Stimulated activated CD8-positive, alpha-beta memory T cell treated with anti-CD3 and anti-CD28 coated beads, Interleukin-7, amount 100 ng/mL, for 24 hours (primary cell): ENCODE data around the gene COX17.
A peak's percentile ranks its signal among the peaks of the same experiment; 100 is the strongest.
"Not testable (repeated sequence)": the region's sequence is repeated elsewhere in the genome, so short reads cannot be mapped to it uniquely, and the experiment has no call there.

ENCODE experiments used
- DNase-seq: peaks from one replicate; pipeline ENCODE4 v3.0.0-alpha.2; 2020; ENCODE audit warnings: low read depth

COX17 gene, protein sequence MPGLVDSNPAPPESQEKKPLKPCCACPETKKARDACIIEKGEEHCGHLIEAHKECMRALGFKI

DNA sequence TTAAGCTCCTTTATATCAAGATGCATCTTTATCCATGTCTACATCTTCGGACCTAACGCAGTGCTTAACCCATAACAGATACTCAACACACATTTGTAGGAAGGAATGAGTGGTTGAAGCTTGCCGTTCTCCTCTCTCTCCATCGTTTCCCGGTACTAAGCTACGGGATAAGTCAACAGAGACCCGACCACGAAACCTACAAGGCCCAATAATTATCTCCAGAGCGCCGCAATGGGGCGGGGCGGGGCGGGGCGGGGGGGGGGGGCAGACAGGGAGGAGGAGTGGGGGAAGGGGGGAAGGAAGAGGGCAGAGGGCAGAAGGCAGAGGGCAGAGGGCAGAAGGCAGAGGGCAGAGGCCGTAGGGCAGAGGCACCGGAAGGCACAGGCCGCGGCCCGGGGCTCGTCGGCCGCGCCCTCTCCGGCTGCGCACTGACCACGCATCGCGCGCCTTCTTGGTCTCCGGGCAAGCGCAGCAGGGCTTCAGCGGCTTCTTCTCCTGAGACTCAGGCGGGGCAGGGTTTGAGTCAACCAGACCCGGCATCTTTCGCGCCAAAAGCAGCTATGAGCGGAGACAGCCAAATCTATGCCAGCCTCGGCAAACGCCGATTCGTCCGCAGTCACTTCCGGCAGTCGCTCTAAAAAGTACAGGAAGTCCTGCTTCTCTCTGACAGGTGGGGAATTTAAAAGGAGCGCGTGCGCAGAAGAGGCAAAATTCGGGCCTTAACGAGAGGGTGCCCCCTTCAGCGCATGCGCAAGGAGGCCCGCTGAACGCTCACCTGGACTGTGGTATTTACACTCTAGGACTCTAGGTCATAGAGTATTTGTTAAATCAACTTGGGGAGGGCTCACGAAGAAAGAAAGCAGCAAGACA, at the start of gene COX17:
COX17 (minus strand) TSS at position 636 of the 870 bp plus-strand sequence; CDS start at position 540, 96 bp downstream.
- DNase-seq: peak; percentile 88

DNA sequence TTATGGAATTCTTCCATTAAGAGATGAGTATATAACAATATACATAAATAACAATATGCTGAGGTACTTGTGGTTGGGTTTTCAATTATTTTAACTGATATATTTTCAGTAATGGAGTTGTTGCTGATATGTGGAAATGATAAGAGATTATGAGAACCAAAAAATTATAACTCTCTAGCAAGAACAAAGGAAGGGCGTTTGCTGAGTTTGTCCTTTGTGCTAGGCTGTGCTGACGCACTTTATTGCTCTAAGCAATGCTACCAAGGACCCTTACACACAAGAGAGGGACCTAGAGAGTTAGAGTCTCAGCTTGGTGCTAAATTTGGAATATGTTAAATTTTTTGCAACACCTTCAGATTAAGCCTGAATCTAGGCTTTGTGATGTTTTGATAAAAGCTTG, 49.7 kb upstream of the COX17 start:
- DNase-seq: no peak

DNA sequence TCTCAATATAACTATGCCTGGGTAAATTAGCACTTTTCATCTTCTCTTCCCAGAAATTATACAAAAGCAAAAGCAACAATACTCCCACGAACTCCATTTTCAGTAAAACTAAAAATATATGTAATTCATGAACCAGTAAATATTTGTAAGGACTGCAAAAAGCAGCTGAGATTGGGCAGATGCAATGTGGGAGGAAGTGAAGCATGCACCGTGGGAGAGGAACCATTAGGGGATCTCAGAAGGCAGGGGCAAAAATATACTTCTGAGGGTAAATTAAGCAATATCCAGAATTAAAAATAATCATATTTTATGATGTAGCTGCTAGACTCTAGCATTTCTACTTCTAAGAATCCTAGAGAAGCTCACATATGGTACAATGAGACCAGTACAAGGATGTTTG, 45.8 kb upstream of the COX17 start:
- DNase-seq: no peak

DNA sequence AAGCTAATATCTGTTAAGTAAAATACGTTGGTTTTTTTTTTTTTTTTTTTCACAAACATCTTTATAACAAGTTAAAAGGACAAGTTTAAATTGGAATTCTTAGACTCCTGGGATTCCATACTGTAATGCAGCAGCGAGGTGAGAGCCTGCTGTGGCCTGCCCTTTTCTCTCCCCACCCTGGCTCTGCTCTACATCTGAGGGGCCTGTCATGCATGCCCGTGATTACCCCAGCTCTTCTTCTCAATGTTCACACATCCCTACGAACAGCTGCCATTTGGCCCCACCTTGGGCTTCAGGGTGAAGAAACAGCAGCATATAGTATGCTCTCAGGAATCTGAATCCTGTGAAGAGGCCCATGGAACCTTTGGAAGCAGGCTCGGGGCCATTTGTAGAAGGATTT, 40.3 kb upstream of the COX17 start:
- no peak for DNase-seq

DNA sequence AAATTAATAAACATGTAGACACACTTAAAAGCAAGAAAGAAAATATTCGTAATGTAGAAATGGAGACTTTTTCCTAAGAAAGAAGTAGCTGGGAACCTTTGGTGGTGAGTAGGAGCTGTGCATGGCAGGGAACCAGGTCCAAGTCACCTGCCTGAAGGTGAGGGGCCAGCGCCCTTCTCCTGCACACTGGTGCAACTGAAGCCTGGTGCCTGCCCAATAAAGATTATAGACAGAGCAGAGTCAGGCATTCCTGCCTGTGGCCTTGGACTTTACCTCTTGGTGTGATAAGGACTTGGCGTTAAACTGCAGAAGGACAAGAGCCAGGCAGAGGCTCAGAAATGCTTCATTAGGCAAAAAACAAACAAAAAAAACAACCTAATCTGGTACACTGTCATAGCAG, 39.8 kb upstream of the COX17 start:
- DNase-seq: no peak

DNA sequence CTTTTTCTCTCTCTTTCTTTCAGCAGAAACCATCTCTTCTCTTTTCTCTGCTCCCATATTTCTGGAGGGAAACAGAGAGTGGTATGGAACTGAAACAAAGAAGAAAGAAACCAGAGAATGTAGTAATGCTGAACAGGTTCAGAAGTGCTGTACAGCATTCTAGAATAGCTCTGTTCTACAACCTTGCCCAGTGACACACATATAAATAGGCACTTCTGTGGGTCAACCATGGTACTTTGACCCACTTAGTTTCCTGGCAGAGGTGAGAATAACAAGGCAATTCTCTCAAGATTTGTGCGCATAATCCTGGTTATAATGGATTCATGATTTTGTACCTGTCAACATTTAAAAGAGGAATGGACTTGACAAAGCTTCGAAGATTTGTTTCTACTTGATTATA, 37.9 kb upstream of the COX17 start:
- DNase-seq: no peak

DNA sequence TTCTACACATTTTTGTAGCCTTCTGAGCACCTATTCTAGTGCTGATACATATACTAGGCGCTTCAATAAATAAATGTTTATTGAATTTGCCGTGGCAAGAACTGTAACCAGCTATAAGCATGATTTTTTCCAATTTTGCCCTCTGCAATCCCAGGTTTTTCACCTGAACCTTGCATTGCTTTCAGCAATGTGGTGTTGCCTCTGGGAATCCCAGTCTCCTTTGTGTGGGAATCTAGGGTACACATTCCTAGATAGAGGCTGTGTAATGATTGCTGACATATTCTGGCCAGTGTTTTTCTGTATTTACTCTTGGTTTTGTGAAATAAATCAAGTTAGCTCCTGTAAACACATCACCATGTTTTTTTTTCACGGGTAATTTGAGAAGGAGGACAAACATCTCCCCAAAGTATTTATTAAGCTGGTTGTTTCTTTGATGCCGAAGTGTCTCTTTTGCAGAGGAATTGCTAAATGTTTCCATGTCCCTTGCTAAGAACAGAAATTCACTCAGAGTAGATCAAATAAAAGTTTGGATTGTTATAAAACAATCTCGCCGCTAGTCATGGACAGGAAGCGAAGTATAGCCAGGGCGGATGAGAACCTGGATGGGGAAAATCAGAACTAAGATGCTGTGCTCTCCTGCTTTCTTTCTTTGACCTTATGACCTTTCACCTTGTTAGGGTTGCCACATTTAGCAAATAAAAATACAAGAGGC, 26.8 kb upstream of the COX17 start:
- DNase-seq: no peak

DNA sequence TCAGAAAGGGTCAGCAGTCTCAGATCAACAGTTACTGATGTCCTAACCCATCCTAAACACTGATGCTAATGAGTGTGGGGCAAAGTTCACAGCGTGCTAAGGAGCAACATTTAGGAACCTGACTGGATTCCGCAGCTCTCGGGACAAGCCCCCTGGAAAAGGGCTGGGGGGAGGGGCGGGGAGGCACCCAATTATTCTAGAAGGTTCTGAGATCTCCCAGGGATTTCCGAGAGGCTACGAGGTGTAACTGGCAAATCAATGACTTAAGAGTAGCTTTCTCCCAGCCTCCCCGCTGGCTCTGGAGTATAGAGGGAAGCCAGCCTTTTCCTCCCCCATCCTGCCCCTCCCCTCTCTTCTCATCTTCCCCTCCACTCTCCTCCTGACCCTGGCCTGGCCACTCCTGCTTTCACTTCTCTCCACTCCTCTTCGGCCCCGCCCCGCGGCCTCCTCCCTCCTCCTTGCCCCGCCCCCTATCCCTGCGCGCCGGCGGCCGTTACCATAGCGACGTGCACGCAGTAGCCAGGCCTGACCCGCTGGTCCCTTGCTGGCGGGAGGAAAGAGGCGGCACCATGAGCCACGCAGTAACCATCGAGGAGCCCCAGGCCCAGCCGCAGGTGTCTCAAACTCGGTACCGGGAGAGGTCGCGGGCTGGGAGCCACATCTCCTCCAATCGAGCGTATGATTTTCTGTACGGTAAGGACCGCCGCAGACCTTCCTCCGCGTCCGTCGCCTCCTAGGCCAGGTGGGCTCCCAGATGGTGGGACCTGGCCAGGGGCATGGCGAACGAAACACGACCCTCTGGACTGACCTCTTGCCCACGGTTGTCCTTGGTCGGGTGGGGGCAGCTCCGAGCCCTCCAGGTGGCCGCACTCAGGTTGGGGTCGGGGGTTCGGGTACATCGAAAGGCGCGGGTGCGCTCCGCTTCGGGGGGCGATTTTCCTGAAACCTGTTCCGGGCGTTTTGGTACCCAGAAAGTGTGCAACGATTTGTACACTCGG, 25.6 kb upstream of the COX17 start, which contains the start of gene CFAP91:
CFAP91 (plus strand) TSS at position 493 of the 998 bp plus-strand sequence; CDS start at position 570, 77 bp downstream.
- peak; percentile 60 for DNase-seq

DNA sequence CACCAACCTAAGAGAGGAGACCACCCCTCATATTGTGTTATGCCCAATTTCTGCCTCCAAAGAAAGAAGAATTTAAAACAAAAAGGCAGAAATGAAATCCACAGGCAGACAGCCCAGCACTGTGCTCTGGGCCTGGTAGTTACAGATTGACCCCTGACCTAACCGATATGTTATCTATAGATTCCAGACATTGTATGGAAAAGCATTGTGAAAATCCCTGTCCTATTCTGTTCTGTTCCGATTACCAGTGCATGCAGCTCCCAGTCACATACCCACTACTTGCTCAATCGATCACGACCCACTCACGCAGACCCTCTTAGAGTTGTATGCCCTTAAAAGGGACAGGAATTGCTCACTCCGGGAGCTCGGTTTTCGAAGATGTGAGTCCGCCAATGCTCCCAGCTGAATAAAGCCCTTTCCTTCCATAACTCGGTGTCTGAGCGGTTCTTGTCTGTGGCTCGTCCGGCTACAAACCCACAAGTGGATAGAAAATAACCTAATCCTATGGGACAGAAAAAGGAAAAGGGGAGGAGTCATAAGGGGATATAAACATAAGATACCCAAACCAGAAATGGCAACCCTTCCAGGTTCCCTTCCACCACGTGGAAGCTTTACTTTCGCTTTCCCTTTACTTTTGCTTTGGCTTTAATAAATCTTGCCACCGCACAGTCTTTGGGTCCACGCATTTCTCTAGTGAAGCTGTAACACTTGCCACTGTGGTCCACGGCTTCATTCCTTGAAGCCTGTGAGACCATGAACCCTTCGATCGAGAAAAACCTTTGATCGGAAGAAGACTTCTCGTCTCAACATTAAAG, 23.9 kb upstream of the COX17 start:
- DNase-seq: no peak

DNA sequence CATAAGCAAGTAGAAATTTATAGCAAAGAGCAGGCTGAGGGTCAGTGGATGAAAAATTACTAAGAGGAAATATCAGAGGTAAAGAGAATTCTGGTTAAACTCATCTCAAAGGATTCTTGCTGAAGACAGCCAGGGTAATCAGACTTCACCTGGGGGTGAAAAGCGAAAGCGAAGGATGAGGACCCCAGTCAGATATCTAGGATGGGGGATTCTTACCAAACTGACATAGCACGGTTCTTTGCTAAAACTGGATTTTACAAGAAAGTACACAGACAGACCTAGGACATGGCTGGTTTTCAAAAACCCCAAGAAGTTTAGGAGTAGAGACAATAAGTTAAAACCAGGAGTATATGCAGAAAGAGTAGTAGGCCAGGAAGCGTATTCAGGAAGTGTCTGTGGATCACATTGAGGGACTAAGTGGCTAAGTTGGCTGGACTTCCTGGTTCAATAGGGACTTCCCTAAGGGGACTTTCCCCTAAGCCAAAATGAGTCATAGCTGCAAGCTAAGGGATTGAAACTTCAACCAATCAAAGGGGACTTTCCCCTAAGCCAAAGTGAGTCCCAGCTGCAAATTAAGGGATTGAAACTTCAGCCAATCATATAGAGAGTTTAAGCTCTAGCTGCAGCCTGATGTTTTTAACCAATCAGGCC, 23.2 kb upstream of the COX17 start:
- DNase-seq: no peak

DNA sequence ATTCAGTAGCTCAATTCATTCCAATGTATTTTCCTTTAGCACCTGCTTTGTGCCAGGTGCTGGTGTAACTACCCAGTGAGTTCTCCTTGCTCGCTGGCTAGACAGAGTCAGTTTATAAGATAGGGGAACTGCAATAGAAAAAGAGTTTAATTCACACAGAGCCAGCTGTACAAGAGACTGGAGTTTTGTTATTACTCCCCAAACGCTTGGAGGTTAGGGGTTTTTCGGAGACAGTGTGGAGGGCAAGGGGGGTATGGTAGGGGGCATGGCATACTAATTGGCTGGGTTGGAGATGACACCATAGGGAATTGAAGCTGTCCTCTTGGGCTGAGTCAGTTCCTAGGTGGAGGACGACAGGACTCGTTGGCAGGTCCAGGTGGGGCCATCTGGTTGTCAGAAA, 20.2 kb upstream of the COX17 start:
- DNase-seq: no peak

DNA sequence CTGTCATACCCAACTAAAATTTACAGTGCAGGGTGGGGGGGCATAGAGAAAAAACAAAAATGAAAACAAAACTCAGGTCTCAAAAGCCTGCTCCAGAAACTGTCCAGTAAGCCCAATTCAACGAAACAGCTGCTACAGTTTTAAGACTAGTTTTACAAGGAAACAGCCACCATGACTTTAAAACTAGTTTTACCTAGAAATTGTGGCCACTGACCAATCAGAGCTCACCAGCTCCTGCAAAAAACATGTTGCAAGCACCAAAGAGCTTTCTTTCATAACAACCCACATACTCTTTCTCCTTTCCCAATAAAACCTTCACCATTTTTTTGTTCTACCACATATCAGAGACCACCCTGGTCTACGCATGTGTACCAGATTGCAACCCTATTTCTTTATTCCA, 18.3 kb upstream of the COX17 start:
- no peak for DNase-seq

DNA sequence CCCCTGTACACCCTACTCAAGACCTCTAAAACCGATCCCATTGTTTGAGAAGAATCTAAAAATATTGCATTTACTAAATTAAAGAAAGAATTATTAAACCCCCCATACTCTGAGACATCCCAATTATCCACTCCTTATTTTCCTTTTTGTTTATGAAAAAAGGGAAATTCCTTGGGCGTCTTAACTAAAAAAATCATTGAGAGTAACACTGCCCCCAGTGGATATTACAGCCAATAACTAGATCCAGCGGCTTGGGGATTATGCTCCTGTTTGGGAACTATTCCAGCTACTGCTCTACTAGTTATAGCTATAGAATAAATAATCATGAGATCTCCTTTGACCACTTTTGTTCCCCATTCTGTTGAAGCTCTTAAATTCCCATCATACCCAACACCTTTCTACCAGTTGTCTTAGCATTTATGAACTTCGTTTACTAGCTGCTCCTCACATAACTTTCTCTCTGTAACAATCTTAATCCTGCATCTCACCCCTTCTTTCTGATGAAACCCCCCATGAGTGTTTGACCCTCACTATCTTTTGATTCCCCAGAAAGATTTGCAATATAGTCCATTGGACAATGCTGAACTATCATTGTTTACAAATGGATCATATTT, 12.9 kb upstream of the COX17 start:
- no peak for DNase-seq

DNA sequence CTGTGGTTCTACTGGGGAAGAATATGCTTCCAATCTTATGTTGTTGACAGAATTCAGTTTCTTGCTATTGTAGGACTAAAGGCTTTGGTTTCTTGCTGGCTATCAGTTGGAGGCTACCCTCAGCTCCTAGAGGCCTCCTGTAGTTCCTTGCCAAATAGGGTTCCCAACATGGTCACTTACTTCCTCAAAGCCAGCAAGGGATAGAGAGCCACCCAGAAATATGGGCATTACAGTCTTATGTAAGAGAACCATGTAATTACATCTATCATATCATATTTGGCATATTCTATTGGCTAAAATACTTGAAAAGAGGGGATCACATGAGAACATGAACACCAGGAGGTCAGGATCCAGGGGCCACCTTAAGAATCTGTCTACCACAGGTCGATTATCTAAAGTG, 6.2 kb upstream of the COX17 start:
- DNase-seq: no peak

DNA sequence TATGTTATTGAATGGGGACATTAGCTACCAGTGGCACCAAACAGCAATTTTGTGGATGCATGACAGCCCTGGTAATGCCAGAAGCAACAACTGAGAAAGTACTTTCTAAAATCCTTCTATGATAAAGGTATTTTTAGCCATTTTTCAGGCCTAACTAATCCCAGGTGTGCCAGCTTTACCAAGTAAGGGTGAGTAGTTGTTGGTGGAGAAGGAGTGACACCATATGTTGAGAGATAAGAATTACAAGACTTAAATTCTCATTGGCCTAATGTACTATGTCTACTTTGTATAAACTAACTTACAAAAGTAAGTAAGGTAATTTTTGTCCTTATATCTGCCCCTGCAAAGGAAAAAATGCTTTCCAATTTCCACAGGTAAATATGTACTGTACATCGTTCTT, 4.1 kb upstream of the COX17 start:
- DNase-seq: no peak

DNA sequence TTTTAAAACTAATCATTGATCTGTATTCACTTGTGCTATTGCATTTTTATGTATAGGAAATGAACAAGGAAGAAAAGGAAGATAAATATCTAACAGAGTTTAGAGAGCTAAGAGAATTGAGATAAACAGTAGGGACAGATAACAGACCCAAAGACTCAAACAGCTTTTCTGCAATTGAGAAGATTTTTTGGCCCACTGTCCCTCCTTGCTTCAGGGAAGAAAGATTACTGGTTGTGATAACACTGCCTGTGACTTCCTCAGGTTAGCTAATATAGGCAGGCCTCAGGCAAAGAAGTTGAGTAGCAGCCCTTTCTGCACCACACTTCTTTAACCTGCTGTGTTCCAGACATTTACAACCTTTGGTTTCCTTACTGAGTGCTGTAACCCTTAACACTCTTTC, 2.7 kb upstream of the COX17 start:
- DNase-seq: no peak

DNA sequence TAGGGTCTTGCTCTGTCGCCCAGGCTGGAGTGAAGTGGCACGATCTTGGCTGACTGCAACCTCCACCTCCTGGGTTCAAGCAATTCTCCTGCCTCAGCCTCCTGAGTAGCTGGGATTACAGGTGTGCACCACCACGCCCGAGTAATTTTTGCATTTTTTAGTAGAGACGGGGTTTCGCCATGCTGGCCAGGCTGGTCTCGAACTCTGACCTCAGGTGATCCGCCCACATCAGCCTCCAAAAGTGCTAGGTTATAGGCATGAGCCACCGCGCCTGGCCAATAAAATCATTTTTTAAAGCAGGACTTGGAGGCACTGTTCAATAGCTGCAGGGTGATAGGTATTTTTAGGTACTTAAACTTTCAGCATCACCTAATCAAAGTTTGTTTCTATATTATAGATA, 1.0 kb upstream of the COX17 start:
- not testable (repeated sequence) for DNase-seq

DNA sequence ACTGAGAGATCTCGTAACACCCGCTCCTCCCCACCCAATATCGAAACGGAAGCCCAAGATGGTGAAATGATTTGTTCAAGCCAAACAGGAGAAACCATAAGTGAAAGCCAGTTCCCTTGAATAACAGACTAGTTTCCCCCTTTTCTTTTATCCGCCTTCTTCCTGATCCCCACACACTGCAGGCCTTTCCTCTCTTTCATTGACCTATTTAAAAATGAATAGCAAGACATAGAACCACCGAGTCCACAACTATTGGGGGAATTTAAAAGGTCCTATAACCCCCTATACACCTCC, 382 bp upstream of the COX17 start:
- DNase-seq: no peak

DNA sequence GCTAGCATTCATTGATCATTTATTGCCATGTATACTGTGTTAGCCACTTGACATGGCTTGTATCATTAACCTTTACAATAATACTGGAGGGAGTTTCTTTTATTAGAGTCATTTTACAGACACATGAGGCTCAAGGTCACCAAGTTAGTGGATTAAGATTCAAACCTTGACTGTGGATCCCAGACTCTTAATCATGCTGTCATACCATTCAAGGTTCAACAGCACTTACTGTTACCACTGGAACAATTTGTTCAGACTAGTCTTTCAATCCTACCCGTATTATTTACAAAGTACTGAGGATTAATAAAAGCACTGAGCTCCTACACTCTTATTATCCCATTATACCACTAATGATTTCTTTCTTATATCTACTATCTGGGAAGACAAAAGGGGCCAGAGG, 1.2 kb downstream of the COX17 start:
- DNase-seq: no peak

DNA sequence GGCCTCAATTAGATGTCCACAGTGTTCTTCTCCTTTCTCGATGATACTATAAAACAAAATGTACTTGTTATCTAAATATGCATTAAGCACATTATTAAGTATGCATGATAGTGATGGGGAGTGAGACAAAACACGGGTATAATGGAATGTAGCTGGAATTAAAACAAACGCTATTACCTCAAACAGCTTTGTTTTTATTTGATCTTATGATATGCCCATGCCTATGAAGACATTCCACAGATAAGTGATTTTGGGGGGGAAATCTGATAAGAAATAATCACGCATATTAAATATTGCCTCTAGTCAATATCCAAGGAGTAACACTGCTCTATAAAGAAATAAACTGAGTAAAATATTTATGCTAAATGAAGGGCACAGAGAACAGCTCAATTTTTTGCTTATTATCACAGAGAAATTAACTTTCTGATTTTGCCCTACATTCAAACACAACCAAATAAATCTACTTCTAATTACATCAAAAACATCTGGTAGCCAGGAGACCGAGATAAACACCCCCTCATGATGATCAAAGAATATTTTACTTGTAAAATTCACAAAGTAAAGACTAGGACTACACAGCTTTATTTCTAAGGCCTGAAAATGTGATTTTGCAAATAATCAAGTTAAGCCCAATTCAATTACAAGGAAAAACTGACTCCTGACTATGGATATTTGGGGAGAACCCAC, 1.9 kb downstream of the COX17 start:
- DNase-seq: no peak
